Fibroblast of skin of abdomen (primary cell): ENCODE results near the gene ATL1. TPM values are rescaled to one million over a fixed set of nuclear protein-coding genes. Genes with fewer than 3 reads are reported as not detected.

Experiments used
- DNase-seq: peaks from one replicate; pipeline ENCODE4 v3.0.0-alpha.2; 2013
- polyA plus RNA-seq, 2 experiments: library from polyadenylated mRNA; unstranded; fragments of 120-200 nt; gene quantifications; one replicate each; pipeline ENCODE4 v1.2.1, GENCODE V29; 2013; ENCODE audit not compliant: insufficient read length in 2 of 2

The ATL1 gene
- 5.2 TPM for polyA plus RNA-seq (2013, experiment 1 of 2; ENCODE audit: insufficient read length)
- 2.9 TPM for polyA plus RNA-seq (2013, experiment 2 of 2; ENCODE audit: insufficient read length)

DNA sequence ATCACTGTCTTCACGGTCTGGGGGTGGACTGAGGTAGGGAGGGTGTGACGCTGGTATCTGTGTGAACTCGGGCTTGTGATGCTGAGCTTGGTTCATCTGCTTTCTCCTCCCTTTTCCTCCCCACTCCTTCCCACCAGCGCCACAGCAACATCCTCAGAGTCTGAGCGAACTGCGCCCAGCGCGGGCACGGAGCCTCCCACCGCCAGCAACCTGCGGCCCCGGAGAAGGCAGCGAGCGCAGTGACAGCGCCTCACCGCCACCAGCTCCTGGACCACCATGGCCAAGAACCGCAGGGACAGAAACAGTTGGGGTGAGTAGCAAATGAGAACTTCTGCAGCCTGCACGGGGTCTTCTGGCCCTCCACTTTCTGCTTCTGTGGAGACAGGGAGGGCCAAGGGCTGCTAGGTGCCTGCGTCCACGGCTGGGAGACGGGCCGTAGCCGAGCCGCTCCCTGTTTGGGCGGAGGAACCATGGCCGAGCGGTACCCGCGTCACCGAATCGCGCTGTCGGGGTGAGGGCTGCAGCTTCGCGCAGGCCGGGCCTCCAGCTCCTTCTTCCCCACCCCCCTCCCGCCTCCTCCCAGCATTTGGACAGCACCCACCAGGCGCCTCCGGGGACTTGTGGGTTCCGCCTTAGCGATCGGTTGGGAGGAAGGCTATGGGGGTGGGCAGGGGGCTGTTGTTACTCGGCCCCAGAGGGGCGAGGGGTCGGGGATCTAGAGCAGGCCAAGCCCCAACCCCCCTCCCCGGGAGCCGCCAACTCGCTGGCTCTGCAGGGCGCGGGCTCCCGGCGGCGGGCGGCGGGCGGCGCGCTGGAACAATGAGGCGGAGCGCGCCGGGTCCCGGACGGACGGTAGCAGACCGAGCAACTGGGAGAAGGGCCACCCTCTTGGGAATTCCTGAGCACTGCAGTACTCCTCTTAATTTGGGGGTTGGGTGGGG, at the start of gene ATL1:
TSS of gene ATL1 (plus strand) at position 156 of the 941 bp plus-strand sequence. CDS start at position 277, 121 bp downstream.
- DNase-seq: peak; percentile 63

DNA sequence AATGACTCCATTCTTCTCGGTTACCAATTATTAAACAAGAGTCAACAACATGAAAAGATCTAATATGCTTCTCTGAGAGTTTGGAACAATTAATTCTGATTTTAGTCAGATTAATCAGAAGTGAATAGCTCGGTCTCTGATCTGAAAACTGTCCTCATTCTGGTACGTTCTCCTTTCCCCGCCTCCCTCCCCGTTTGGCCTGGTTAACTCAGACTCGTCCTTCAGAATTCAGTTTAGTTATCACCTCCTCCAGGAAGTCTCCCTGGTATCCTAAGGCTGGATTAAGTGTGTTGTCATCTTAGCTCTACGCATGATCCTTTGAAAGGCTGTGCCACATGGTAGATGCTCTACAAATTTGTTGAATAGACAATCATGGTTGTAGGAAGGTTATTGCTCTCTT, 49.8 kb upstream of the ATL1 start:
- no peak for DNase-seq

DNA sequence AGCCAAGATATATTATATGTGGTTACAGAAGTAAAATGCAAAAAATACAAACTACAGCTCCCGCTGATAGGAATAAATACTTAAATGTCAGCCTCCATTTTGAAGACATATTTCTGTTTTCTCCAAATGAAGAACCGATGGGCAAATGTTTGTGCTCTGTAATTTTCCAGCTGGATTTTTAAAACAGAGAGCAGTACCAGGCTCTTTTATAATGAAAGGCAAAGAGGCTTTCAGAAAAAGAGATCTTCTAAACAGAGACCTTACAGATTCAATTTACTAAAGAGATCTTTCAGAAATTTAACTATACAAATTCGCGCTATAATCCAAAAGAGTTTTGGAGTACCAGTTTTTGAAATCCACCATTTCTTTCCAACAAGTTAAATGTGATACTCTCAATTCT, 47.5 kb upstream of the ATL1 start:
- DNase-seq: no peak

DNA sequence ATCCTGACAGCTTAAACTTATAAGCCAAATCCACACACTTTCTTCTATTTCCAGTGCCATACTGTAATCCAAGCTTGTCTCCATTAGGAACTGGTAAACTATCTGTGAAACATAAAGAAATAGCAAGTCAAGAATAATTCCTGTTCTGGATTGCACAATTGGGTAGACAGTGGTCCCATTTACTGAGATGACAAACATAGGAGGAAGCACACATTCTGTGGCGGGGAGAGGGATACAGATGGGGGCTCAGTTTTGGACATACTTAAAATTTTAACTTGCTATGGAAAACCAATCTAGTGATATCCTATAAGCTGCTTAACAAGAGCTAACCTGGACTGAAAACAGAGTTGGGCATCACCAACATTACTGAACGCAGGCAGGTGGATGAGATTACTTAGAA, 43.9 kb upstream of the ATL1 start:
- DNase-seq: no peak

DNA sequence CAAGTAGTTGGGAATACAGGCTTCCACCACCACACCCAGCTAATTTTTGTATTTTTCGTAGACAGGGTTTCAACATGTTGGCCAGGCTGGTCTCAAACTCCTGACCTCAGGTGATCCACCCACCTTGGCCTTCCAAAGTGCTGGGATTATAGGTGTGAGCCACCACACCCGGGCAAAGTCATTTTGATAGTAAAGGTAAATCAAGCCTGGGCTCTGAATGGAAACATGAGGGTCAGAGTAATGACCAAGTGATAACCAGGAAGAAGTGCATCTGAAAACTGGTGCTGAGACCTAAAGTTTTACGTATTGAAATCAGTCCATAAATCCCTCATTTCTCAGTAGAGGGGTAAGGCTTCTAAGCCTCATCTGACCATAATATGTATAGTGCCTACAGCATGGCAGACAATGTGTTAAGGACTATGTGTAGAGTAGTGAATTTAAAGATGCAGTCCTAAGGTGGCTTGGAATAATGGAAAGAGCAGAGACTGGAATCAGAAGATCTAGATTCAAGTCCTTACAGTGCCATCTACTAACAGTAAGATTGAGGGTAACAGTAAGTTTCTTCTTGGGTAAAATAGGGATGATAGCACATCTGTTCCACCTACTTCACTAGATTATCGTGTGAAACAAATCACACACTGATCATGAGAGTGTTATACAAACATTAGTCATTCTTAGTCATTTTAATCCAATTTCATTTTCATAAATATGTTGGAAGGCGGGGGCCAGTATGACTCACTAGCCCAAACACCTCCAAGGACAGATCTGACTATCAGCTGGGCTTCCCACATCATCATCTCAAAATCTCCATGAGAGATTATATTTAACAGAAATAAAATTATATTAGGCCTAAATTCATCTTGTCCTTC, 38.8 kb upstream of the ATL1 start:
- peak; percentile 74 for DNase-seq

DNA sequence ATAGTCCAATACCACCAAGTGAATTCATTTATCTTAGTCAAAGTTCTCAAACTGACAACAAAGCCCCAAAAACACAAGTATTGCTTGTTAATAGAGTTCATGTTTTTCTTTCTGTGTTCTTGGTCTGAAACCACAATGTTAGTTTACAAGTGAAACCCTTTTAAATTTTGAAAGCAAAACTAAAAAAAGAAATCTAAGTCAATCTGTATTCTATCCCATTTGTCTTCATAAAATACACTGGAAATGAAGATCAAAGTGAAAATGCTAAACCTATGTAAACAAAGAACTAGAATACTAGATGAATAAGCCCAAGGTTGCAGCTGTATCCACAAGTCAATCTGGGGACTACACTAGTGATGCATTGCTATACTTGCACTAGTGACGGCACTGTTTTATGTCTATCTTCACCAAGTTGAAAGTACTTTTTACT, 38.0 kb upstream of the ATL1 start:
- DNase-seq: no peak

DNA sequence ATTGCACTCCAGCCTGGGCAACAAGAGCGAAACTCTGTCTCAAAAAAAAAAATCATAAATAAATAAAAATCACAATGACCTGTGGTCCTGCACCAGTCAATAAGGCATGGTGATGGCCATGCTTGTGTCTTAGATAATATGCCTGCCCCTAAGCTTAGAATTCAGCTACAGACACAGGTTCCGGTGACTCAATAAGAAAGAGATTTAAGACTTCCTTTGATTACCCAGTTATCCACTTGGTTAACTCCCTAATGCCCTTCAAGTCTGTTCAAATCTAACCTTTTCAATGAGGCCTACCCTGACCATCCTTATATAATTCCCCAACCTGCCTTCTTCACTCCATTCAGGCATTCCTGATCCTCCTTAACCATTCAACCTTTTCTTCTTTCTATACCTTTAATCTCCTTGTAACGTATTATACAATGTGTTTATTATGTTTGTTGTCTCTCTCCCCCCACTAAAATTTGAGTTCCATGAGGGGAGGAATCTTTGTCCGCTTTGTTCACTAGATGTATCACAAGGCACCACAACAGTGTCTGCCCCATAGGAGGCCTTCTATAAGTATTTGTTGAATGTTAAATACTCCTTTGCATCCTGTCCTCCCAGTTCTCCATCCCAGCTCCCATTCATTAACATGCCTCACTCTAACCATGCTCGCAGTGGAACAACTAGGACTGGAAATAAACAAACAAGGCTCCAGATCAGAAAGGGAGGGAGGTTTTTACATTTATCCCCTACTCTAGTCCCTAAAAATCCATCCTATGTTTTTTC, 36.5 kb upstream of the ATL1 start:
- DNase-seq: no peak

DNA sequence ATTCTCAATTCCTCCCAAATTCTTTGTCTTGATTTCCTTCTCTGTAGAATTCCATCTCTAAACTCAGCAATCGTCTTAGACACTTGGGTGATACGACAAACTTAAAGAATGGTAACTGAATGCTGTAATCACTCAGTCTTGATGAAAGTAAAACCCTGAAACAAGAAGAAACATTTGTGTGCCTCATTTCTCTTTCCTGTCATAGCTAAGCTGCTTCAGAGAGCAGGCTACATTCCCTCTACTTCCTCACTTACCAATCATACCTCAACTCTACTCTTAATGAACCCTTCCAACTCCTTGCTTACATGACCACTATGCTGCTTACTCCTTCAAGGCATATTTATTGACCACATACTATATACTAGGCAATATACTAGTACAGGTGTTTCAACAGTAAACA, 35.9 kb upstream of the ATL1 start:
- DNase-seq: no peak

DNA sequence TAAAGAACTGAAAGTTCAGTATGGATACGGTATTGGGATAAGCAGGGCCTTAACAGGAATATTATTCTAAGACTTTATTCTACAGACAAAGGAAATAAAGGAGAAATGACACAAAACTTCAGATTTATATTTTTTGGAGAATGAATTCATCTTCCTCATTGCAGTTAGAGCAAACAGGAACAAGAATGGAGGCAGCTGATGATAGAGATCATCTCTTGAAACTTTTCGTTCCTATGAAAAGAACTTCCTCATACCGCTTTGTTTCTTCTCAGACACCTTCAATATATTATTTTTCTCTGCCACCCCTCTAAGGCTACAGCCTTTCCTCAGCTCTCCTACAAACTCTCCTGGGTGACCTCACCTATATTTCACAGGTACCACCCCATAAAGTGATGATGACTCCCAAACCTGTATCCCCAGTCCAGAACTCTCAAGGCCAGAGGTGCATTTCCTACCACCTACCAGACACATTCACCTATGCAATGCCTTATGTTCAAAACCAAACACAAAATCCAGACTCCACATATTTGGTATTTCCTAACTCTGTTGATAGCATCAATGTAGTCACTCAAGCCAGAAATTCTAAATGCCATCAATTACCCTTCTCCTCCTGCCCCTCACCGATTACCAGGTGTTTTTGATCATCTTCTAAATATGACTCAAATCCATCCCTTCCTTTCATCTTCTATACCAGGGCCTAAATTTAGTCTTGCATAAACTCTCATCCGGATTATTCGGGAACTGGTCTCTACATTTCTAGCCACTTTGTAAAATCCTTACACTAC, 35.0 kb upstream of the ATL1 start:
- peak; percentile 34 for DNase-seq

DNA sequence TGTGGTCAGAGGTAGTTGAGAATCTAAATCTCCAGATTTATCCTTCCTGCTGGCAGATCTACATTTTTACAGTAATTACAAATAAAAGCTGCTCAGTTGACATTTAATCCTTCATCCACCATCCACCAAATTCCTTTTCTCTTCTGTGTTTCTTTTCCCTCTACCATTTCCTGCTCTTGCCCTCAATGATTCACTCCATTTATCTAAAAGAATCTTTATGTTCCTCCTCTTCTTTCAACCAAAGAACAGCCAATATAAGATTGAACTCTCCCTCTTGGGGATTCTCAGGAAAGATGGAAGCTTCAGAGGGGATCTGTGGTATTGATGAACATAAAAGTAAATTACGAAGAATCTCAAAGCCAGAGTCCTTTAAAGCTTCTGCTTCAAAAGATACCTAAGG, 31.9 kb upstream of the ATL1 start:
- DNase-seq: peak; percentile 64

DNA sequence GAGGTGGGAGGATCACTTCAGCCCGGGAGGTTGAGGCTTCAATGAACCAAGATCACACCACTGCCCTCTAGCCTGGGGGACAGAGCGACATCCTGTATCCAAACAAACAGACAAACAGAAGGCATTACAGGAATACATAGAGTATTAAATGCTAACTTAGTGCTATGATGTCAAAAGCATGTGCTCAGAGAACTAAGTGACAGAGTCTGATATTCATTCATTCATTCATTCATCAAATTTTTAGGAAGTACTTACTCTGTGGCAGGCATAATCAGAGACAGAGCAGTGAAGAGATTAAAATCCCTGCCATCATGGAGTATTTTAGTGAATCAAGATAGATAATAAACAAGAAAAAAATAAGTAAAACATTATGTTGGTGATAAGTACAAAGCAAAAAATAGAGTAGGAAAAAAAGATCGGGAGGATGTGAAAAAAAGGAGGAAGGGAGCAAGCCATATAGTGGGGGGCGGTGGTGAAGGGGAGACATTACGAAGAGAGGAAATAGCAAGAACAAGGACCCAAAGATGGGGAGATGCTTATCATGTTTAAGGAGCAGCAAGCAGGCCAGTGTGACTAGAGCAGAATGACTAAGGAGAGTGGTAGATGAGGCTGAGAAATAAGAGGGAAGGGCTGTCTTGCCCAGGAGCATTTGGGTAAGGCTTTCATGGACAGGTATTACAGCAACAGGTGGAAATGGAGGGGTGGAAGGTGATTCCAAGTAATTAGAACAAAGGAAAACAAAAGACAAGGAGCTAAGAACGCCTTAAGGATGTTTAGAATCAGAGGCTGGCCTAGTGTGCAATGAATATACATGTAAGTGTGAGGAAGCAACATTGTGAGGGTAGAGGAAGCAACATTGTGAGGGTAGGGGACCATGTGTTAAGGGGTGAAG, 30.4 kb upstream of the ATL1 start:
- no peak for DNase-seq

DNA sequence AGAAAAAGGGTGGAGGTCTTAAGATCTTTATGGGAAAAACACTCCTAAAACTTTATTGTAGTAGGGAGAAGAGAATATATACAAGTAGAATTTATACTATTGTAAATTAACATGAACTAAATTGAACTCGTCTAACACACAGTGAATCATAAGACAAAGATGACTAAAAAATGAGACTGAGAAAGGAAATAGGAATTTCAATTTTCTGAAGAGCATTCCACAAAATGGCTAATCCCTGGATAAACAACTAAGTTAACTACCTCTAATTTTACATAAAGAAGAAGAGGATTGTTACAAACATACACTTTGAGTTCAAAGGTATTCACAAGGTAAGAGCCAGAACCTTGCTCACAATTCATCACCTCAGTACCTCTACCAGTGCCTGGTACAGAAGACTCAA, 29.6 kb upstream of the ATL1 start:
- peak; percentile 55 for DNase-seq

DNA sequence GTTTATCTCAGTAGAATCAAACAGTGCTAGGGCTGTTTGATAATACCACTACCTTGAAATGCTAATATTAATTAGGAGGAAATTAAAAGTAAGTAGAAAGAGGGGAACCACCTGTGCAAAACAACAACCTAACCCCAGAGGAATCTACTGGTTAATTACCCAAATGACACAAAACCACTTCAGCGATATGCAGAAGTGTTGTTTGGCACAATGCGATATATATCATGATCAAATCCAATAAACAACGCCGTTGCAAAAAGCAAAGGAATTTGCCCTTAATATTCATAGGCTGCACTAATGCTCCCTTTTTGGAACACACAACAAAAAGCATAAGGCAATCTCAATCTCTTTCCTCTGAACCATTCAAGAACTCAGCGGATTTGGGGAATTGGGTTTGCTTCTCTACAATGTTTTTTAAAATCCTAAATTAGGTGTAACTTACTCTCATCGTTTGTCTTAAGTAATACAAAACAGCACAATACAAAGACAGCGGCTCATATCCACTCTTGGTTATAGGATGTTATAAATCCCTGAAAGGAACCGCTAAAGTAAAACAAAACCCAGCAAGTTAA, 29.1 kb upstream of the ATL1 start:
- no peak for DNase-seq

DNA sequence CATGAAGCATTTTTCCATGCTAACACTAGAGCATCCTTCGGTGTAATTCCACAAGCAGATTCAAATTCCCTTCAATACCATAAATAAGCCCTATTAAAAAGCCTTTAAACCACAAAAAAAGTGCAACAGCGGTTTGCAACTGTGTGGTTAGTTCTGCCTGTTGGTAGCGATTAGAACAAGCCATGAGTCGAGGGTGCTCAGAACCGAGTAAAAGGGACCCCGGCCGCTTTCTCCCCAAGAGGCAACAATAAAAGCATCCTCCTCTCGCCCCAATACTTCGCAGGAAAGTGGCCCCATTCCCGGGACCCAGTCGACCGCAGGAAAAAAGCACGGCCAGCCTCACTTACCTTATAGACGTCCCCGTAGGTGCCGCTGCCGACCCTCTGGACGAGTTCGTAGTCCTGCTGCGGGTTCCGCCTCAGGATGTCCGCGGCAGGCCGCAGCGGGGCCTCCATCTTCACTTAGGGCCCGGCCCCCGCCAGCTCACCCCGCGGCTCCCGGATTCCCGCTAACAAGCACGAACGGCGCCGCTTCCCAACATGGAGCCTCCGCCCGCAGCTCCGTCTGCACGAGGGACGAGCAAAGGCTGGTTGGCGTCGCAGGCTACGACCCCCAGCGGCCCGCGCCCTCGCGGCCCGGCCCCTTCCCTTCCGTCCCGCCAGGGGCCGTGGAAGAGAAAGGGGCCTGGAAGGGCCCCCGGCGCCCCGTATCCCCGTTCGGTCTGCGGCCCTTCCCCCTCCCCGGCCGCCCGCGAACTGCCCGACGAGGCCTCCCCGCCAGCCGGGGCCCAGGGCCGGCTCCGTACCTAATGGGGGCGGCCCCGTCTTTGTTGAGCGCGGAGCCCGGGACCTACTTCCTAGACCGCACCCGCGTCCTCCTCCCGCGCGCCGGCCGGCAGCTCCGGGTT, 28.1 kb upstream of the ATL1 start:
- DNase-seq: peak; percentile 34

DNA sequence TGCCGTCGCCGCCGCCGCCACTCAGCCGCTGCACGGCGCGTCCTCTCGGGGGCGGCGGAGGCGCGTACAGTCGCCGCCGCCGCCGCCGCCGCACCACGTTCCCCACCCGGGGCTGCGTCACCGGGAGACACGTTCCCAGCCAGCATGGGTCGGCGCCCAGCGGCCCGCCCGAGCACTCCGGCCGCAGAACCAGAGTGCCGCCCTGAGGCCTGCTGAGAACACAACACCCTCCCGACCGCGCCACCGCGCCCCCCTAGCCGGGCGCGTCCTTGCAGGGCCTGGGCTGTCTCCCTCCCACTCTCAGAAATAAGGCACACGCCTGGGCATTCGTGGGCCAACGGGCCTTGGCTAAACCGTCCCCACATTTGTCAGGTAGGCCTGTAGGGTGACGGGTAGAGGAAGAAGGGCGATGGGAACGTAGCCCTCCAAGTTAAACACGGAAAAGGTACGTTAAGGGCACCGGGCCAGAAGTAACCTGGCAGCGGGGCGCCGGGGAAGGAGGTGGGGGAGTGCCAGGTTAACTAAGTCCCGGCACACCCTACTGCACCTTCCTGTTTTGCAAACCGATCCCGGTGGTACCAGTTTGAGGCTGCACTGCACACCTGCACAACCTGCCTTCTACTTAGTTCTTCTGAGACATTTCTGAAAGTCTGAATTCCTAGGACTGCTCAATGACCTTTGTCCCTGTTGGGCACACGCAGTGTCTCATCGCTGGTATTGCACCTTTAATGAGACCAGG, 27.3 kb upstream of the ATL1 start, which contains the start of gene MAP4K5:
TSS of gene MAP4K5 (minus strand) at position 68 of the 739 bp plus-strand sequence. CDS start 520 bp downstream, outside the sequence.
- peak; percentile 92 for DNase-seq

DNA sequence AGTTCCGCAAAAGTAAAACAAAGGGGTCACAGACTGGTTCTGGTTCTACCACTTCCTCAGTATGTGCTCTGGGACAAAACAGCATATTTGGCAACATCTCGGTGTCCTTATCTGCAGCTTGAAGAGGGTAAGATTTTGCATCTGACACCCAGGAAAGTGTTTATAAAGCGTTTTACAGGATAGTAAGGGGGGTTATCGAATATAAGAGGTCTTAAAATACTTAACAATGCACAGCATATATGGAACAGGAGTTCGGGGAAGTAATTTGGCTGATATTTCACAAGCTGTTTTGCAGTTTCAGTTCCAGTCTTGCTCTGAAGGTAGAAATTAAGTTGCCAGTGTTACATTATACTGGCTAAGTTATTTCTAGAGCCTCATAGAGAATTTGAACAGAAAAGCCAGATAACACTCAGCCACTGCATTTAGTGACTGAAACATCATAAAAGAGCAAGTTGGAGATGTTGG, 26.7 kb upstream of the ATL1 start:
- no peak for DNase-seq

DNA sequence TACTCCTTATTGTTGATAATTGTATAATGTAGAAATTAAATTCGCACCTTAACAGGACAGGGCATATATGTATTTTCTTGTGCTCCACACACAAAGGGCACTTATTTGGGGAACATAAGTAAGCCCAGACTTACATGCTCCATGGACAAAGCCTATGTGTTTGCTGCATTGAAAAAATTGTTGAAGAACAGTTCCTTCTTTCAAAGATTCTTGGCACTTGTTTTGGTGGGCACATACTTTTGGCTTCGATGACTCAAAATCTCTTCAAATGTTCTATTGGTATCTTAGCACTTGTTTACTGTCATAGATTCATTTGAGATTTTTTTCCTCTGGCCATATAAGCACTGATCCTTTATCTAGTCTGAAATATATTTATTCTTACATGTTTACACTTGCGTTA, 26.1 kb upstream of the ATL1 start:
- peak; percentile 17 for DNase-seq

DNA sequence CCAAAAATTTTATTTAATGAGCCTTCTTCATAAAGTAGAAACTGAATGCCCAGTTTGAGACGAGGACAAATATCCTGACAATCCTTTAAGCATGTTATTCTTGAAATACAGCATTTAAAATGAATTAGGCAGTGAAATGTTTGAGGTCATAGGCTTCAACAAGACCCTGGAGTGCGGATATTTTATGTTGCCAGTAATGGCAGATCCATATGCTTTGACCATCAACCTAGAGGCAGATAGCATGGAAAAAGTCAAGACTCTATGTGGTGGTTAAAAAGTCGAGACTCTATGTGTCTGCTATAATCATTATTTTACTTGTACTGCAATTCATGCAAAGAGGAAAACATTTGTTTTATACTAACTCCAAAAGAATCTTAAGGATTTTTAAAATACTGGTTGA, 25.5 kb upstream of the ATL1 start:
- DNase-seq: no peak
